NCI-H1694 (cell line): Measurements from ENCODE around the gene SWAP70.
"Not testable (repeated sequence)": the region's sequence is repeated elsewhere in the genome, so short reads cannot be mapped to it uniquely, and the experiment has no call there.

Experiments used
- DNase-seq: peaks from one replicate; lab custom pipeline; 2025; lab: John Stamatoyannopoulos, UW

SWAP70 gene

DNA sequence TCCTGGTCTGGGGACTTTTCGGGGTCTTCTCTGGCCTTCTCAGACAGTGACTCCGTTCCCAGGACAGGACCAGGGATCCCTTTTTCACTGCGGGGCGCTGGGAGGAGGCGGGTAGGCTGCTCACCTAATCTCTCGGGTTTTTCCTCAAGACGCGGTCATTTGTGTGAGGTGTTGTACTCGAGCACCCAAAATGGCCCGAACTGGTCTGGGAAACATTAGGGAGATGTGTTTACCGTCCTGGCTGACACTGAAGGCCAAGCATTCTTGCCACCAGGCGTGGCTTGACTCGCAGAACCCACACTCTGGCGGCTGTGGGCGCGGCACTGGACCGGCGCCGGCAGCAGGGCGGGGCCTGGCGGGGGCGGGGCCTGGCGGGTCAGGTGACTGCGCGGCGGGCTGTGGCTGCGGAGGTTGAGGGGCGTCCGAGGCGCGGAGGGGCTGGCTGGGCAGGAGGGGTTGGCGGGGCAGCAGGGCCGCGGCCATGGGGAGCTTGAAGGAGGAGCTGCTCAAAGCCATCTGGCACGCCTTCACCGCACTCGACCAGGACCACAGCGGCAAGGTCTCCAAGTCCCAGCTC lies at the start of gene SWAP70:
SWAP70 (plus strand) TSS at position 379 of the 577 bp plus-strand sequence; CDS start at position 482, 103 bp downstream.
- peak; percentile 17 for DNase-seq

DNA sequence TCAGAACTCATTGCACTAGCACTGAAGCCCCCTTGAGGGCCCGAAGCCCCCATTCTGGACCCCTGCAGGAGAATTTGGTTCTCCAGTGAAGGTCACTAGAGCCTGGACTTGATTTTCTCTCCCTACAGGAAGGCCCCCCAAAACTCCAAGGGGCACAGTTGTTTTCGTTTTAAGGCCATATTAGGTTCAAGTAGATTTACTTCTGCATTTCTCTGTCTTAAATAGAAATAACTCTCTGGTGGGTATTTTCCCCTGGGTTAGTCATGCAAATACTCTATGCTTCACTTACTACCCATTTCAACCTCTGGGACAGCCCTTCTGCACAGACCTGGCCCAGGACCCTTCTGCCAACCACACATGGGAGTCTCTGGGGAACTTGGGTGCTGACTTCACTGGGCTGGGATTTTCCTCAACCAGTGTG lies 48.8 kb upstream of the SWAP70 start:
- DNase-seq, result no peak

DNA sequence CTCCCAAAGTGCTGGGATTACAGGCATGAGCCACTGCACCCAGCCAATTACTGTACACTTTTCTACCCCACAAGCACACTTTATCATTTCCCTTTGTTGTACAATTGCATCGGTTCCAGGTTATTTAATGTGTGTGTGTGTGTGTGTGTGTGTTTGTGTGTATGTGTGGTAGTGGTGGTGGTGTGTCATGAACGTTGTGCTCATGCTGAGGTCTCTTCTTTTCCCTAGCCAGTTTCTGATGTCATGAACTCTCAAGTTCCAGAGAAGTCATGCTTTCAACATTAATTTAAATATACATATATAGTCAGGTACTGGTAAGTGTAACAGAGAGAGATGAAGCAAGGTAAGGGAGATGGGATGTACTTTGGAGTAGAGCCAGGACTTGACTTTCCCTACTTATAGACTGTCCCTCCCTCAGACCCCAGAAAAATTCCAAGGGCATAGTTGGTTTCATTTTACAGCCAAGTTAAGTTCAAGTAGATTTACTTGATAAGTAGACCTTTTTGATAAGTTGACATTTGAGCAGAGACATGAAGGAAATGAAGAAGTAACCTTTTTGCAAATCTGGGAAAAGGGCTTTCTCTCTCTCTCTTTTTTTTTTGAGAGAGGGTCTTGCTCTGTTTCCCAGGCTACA lies 47.7 kb upstream of the SWAP70 start:
- DNase-seq, result no peak

DNA sequence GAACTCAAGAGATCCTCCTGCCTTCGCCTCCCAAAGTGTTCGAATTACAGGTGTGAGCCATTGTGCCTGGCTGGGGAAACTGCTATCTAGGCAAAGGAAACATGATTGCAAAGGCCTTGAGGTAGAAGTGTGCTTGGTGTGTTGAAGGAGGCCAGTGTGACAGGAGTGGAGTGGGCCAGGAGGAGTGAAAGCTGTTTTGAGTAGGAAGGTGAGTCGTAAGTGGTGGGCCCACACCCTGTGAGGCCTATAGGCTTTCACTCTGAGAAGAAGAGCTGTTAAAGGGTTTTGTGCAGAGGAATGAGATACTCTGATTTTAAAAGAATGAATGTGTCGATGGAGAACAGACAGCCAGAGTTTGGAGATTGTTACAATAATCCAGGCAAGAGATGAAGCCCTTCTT lies 47.0 kb upstream of the SWAP70 start:
- no peak for DNase-seq

DNA sequence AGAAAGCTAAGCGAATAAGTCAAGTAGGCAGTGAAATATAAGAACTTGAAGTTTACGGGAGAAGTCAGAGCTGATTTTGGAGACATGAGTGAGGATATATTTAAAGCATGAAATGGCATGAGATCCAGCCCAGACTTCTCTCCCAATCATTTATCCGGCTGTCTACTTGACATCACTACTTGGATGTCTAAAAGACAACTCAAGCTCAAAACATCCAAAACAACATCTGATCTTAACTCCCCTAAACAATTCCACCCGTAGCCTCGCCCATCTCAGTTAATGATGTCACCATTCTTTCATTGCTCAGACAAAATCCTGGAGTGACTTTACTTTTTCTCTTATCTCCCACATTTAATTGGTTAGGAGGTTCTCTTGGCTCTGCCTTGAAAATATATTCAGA lies 45.9 kb upstream of the SWAP70 start:
- no peak for DNase-seq

DNA sequence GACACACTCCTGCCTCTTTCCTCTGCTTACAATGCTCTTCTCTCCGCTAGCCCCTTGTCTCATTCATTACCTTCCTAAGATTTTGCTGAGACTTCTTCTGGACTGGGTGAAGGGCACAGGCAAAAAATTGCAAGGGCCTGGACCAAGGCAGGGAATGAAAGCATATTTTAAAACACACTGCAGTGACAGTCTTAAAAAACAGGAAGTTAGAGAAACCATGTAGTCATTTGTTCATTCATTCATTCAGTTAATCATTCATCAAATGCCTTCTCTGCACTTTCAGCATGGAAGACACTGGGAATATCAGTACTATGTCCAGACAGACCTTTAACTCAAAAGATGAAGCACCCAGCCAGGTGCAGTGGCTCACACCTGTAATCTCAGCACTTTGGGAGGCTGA lies 44.9 kb upstream of the SWAP70 start:
- DNase-seq, result no peak

DNA sequence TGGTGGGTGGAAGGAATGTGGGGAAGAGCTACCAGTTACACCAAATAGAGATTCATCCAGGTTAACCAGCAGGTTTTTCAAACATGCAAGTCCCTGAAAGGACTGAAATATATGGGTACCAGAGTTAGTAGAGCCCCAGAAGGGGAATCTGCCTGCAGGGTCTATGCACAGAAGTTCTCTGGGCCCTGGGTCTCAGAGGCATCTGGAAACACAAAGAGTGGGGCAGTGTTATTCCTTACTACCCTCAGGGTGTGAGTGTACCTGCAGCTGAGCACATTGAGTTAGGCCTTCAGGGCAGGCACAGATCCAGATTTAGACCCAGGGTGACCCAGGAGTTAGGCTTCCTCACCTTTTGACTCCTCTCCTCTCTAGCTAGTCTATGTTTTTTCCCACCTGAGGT lies 43.9 kb upstream of the SWAP70 start:
- DNase-seq, result no peak

DNA sequence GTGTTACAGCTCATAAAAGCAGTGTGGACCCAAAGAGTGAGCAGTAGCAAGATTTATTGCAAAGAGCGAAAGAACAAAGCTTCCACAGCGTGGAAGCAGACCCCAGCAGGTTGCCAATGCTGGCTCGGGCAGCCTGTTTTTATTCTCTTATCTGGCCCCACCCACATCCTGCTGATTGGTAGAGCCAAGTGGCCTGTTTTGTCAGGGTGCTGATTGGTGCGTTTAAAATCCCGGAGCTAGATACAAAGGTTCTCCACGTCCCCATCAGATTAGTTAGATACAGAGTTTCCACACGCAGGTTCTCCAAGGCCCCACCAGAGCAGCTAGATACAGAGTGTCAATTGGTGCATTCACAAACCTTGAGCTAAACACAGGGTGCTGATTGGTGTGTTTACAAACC lies 41.5 kb upstream of the SWAP70 start:
- DNase-seq, result not testable (repeated sequence)

DNA sequence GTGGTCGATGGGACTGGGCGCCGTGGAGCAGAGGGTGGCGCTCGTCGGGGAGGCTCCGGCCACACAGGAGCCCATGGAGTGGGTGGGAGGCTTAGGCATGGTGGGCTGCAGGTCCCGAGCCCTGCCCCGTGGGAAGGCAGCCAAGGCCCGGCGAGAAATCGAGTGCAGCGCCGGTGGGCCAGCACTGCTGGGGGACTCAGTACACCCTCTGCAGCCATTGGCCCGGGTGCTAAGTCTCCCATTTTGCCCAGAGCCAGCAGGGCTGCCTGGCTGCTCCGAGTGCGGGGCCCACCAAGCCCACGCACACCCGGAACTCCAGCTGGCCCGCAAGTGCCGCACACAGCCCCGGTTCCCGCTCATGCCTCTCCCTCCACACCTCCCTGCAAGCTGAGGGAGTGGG lies 40.8 kb upstream of the SWAP70 start:
- DNase-seq, result not testable (repeated sequence)

DNA sequence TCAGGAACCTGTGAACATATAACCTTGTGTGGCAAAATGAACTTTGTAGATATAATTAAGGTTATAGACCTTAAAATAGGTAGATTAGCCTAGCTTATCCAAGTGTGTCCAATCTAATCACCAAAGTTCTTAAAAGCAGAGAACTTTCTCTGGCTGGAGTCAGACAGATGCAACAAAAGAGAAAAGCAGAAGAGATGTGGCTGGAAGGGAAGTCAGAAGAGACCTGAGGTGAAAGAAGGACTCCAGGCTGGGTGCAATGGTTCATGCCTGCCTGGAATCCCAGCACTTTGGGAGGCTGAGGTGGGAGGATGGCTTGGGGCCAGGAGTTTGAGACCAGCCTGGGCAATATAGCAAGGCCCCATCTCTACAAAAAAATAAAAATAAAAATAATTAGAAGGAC lies 39.4 kb upstream of the SWAP70 start:
- no peak for DNase-seq

DNA sequence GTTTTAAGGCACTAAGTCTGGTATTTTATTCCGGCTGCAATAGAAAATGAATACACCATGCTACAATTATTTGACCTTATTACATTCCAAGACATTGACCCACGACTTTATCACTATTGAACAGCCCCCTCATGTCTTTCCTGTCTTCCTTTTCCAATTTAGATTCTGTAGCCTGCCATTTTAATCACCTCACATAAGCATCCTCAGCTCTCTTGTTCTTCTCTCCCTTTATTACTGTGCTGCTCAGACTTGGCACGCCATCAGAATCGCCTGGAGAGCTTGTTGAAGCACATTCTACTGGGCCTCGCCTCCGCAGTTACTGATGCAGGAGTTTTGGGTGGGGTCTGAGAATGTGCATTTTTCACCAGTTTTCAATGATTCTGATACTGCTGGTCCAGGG lies 38.7 kb upstream of the SWAP70 start:
- DNase-seq, result no peak

DNA sequence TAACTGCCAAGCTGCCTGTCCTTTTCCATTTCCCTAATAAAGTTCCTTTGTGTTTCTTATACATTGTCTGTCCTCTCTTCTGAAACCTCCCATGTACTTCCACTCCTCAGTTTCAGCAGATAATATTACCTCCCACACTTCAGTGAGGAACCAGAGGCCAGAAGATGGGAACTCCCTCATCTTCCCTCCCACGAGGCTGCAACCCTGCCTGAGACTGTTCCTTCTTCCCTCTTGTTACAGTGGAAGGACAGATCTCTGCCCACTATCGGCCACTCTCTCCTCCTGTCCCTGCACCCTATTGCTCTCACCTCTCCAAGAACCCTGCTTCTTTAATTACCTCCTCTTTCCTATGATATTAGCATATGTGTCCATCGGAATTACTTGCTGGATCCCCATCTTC lies 38.1 kb upstream of the SWAP70 start:
- DNase-seq, result no peak

DNA sequence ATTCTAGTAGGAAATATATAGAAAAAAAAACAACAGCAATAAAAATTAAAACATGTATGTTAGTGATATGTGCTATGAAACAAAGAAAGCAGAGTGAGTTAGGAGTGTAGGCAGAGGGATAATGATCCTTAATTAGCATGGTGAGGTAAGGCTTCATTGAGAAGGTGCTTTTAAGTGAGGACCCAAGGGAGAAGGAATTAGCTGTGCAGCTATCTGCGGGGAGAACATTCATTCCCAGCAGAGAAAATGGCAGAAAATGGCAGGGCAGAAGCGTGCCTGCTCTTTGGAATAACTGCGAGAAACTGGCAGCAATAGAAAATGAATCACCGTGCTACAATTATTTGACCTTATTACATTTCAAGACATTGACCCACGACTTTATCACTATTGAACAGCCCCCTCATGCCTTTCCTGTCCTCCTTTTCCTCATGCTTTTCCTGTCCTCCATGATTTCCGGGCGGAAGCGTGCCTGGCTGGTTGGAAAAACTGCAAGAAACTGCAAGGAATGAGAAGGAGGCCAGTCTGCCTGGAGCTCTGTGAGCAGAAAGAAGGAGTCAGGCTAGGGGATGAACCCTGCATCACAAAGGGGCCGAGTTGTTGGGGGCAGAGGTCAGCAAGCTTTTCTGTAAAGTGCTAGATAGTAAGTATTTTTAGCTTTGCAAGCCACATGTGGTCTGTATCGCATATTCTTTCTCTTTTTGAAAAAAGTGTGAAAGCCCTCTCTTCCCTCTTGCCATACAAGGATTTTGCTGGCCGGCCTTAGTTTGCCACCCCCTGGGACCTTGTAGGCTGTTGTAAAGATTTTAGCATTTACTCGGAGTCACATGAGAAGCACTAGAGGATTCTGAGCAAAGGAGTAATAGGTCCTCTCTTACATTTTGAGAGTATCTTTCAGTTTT lies 37.1 kb upstream of the SWAP70 start:
- DNase-seq, result no peak

DNA sequence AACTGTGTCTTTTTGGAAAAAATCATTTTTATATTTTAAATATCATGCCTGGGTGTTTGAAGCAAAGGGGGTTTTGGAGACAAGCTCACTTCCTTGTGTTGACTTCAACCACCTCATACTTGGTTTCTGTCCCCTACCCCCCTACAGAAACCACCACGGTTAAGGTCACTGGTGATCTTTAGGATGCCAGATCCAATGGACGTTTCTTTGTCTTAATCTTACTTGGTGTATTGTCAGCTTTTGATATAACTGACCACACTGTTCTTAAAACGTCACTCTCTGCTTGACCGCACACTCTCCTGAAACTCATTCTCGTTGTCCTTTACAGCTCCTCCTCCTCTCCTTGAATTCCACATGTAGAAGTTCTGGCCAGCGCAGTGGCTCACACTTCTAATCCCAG lies 34.8 kb upstream of the SWAP70 start:
- no peak for DNase-seq

DNA sequence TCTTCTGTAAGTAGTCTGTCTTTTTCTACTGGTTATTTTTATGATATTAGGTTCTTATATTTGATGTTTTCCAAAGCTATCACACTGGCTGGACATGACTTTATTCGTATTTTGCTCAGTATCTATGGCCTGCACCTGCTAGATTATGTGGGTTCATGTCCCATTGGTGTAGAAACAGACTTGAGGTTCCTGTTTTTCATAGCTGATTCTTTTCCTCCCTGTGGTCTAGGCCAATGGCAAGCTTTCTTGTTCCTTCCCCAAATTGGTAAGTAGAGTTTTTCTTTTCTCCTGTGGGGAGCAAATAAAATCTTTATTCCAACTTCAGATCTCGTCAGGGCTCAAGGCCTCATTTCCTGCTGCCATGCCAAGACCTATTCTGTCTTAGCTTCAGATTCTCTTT lies 30.2 kb upstream of the SWAP70 start:
- DNase-seq, result no peak

DNA sequence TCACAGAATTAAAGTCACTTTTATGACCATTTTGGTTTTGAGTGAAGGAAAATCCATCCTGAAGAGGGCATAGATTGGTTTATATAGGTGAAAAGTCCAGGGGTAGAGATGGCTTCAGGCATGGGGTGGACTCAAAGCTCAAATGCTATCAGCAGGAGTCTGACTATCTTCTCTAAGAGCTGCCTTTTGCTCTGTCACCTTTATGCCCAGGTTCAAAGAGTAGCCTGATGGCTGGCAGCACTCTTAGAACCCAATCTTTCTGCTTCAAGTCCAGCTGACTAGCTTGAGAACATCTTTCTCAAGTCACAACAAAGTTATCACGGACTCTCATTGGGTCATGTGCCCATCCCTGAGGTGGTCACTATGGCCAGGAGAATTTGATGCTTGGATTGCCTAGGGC lies 27.2 kb upstream of the SWAP70 start:
- no peak for DNase-seq

DNA sequence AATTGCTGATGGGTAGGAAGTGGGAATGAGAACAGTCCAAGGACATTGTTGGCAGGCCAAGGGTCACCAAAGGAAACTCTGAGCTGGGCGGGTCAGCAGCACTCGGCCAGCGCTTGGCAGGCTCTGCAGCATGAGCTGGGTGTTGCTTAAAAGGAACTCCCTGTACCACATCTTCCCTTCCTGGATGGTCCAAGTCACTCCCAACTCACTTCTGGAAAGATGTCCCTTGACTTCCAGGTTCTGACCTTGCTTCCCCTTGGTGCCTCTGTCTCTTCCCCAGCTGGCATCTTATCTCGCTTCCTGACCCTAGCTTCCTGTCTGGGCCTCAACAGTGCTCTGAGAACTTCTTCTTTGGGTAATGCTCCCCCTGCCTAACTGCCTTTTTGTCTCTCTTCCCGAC lies 24.8 kb upstream of the SWAP70 start:
- no peak for DNase-seq

DNA sequence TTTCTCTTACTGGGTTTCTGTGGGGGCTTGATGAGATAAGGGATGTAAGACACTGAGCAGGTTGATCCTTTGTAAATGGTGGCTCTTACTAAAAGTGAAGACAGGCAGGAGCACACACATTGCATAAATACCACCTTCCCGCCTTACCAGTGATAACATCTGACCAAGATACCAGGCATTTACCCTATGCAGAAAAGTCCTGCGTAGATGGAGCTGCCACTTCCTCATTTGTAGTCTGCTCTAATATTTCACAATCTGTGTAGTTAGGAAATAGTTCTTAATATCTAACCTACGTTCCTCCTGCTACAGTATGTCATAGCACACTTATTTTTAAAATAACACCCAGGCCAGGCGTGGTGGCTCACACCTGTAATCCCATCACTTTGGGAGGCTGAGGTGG lies 23.9 kb upstream of the SWAP70 start:
- no peak for DNase-seq

DNA sequence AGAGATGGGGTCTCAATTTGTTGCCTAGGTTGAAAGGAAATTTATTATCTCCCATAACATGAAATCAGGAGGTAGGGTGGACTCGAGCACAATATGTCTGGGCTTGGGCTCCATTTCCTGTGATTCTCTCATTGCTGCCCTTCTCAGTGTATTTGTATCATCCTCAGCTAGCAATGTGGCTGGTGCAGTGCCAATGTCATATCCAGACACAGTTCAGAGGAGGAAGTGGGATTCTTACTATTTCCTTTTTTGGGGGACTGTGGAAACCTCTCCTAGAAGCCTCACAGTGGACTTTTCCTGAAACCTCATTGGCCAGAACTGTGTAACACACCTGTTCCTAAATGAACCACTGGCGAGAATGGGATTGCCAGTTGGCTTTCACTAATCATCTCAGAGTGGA lies 21.0 kb upstream of the SWAP70 start:
- no peak for DNase-seq

DNA sequence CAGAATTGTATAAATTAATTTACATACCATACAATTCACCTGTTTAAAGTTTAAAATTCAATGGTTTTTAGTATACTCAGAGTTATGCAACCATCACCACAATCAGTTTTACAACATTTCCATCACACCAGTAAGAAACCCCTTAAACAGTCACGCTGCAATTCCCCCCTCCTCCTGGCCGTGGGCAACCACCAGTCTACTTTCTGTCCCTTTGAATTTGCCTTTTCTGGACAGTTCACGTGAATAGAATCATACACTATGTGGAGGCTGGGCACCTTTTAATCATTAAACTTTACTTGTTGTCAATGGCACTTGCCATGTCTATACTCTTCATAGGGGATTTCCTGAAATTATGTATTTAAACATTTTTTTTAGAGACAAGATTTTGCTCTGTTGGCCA lies 20.1 kb upstream of the SWAP70 start:
- DNase-seq, result no peak

DNA sequence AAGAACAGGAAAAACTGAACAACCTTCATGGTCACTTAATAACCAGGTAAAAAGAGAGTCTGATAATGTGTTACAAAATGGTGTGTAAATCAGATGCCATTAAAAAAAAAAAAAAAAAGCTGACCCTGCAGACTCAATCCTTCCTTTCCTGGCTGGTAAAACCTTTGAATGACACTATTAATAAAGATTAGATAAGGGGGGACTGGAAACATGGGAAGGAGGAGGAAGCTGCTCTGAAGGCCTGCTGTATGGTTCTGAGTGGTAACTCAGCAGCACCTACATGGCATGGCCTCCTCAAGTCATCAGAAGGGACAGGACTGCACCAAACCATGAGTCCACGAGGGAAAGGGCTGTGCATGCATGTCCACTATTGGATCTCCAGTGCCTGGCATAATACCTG lies 18.0 kb upstream of the SWAP70 start:
- no peak for DNase-seq

DNA sequence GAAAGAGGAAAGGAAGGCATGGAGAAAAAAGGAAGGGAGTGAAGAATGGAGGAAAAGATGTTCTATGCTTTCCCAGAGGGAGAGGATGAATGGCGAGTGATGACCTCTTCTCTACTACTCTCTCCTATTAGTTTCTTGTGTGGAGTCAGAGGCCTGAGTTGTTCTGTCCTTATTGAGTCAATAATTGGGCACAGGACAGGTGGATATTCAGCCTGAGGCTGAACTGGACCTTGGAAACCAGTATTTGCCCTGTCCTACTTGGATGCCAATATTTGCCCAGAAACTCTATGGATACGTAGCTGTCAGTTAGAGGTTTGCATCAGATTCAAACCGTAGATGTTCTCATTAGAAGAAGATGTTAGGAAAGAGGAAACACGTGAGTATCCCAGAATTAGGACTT lies 17.6 kb upstream of the SWAP70 start:
- DNase-seq, result no peak

DNA sequence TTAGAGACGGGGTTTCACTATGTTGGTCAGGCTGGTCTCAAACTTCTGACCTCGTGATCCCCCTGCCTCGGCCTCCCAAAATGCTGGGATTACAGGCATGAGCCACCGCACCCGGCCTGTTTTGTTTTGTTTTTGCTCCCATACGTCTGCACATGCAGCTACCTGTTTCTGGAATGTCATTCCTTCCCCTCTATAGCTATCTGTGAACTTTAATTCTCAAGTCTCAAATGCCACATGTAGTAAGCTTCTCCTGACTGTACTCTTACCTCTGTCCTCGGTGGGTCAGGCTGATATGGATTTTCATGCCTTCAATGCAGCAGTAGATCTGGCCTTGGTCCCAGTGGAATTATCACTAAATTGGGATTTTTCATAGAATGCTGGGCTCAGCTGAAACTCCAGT lies 12.4 kb upstream of the SWAP70 start:
- no peak for DNase-seq
